ENCODE measurements around the gene C1GALT1. TPM values are rescaled to one million over a fixed set of nuclear protein-coding genes. Genes with fewer than 3 reads are reported as not detected.
"Not testable (repeated sequence)": the region's sequence is repeated elsewhere in the genome, so short reads cannot be mapped to it uniquely, and the experiment has no call there.

Gene C1GALT1
- total RNA-seq, 4 donors from 2014 or later = 22.6 to 57.5 (median 29.5) TPM

GRCh38 chr7:7236041-7236440 lies 53.7 kb downstream of the C1GALT1 start:
- Histone ChIP-seq H3K4me1 (peaks cover 0 to 5% (median 0%) of the 10 kb centered on the region in 4 donors), H3K27ac (no peak overlapping the region), H3K4me3 (no peak overlapping the region), H3K9me3 (peaks cover 0 to 8% (median 0%) of the 10 kb centered on the region in 4 donors), H3K36me3 (peaks cover 2 to 32% (median 5%) of the 10 kb centered on the region in 3 donors), H3K27me3 (no peaks in the 10 kb centered on the region)
- DNase-seq (ENCODE audit: low spot score in 2 of 2) = no peak
- TF ChIP-seq CTCF (IDR thresholded peaks at IDR 0.05) = no peak
- TF ChIP-seq POLR2A (IDR thresholded peaks at IDR 0.05) = no peak
- TF ChIP-seq EP300 (IDR thresholded peaks at IDR 0.05) = no peak
- WGBS, 2 donors = 90 to 97% methylated on average over 1 of the region's 1 CpG

- Histone ChIP-seq H3K36me3 (peaks cover 2 to 29% (median 5%) of the 10 kb centered on the region in 3 donors), H3K9me3 (no peaks in the 10 kb centered on the region), H3K4me1 (peaks cover 0 to 5% (median 0%) of the 10 kb centered on the region in 4 donors), H3K27me3 (no peaks in the 10 kb centered on the region), H3K27ac (no peak overlapping the region), H3K4me3 (no peak overlapping the region)
- 68 to 78% methylated on average over 4 of the region's 4 CpGs for WGBS, 2 donors
- no peak for DNase-seq (ENCODE audit: low spot score in 2 of 2)
- no peak for TF ChIP-seq POLR2A (IDR thresholded peaks at IDR 0.05)
These were observed 55.0 kb downstream of the C1GALT1 start for GRCh38 chr7:7237201-7237977.

GRCh38 chr7:7237978-7238267 lies 55.6 kb downstream of the C1GALT1 start:
- H3K27ac ChIP-seq = no peak overlapping the region

GRCh38 chr7:7239346-7239745 lies 57.0 kb downstream of the C1GALT1 start:
- Histone ChIP-seq H3K27me3 (no peaks in the 10 kb centered on the region), H3K4me1 (peaks cover 0 to 5% (median 0%) of the 10 kb centered on the region in 4 donors), H3K36me3 (peaks cover 2 to 29% (median 5%) of the 10 kb centered on the region in 3 donors), H3K27ac (no peak overlapping the region), H3K9me3 (no peaks in the 10 kb centered on the region), H3K4me3 (no peak overlapping the region)
- 96 to 100% methylated on average over 1 of the region's 1 CpG for WGBS, 2 donors
- TF ChIP-seq CTCF (IDR thresholded peaks at IDR 0.05) = no peak
- TF ChIP-seq POLR2A (IDR thresholded peaks at IDR 0.05) = no peak
- no peak for TF ChIP-seq EP300 (IDR thresholded peaks at IDR 0.05)
- DNase-seq (ENCODE audit: low spot score in 2 of 2) = no peak

More at GRCh38 chr7:7237978-7238267, 55.6 kb downstream of the C1GALT1 start:
- H3K4me3 ChIP-seq = no peak overlapping the region
- H3K9me3 ChIP-seq = no peaks in the 10 kb centered on the region
- WGBS, 2 donors = 44 to 48% methylated on average over 1 of the region's 1 CpG
- no peaks in the 10 kb centered on the region for H3K27me3 ChIP-seq
- TF ChIP-seq POLR2A (IDR thresholded peaks at IDR 0.05) (no peak), CTCF (IDR thresholded peaks at IDR 0.05) (no peak), EP300 (IDR thresholded peaks at IDR 0.05) (no peak)
- peaks cover 0 to 5% (median 0%) of the 10 kb centered on the region in 4 donors for H3K4me1 ChIP-seq
- H3K36me3 ChIP-seq = peaks cover 2 to 29% (median 5%) of the 10 kb centered on the region in 3 donors
- DNase-seq (ENCODE audit: low spot score in 2 of 2) = no peak

- 87 to 89% methylated on average over 3 of the region's 3 CpGs for WGBS, 2 donors
- Histone ChIP-seq H3K27me3 (no peaks in the 10 kb centered on the region), H3K27ac (no peak overlapping the region), H3K4me1 (peaks cover 0 to under 1% (median 0%) of the 10 kb centered on the region in 4 donors), H3K9me3 (no peaks in the 10 kb centered on the region), H3K4me3 (no peak overlapping the region), H3K36me3 (peaks cover 0 to 18% (median 0%) of the 10 kb centered on the region in 3 donors)
- TF ChIP-seq EP300 (IDR thresholded peaks at IDR 0.05) (no peak), POLR2A (IDR thresholded peaks at IDR 0.05) (no peak), CTCF (IDR thresholded peaks at IDR 0.05) (no peak)
- DNase-seq (ENCODE audit: low spot score in 2 of 2) = no peak
These were observed 60.6 kb downstream of the C1GALT1 start for GRCh38 chr7:7242899-7243298.

GRCh38 chr7:7245233-7245632 lies 62.9 kb downstream of the C1GALT1 start:
- H3K27me3 ChIP-seq; H3K4me3 ChIP-seq; DNase-seq (ENCODE audit: low spot score in 2 of 2); H3K9me3 ChIP-seq; H3K27ac ChIP-seq; H3K4me1 ChIP-seq: not testable (repeated sequence)
- WGBS, 2 donors = 95 to 96% methylated on average over 13 of the region's 13 CpGs
- H3K36me3 ChIP-seq = peaks cover 0 to 14% (median 0%) of the 10 kb centered on the region in 3 donors

Data from tibial nerve (tissue), 4 donors.